HG03558 (cell line): ENCODE results near the gene SLC6A1.

Source experiments
- ATAC-seq: cut with Tn5 transposase; IDR thresholded peaks from one replicate; pipeline ENCODE4 v1.9.1; 2021; ENCODE audit warnings: moderate number of reproducible peaks; ENCODE audit not compliant: unreplicated experiment; ENCODE audit errors: extremely low read depth

Gene SLC6A1

GRCh38 chr3:10988991-10989484 is 3.5 kb upstream of the SLC6A1 start:
- no peak for ATAC-seq

- no peak for ATAC-seq
These were observed 588 bp downstream of the SLC6A1 start for GRCh38 chr3:10992943-10993728.

GRCh38 chr3:10993729-10994065 is 1.1 kb downstream of the SLC6A1 start:
- no peak for ATAC-seq

GRCh38 chr3:10994306-10994705 is 1.8 kb downstream of the SLC6A1 start:
- ATAC-seq: no peak

- ATAC-seq: no peak
These were observed 3.3 kb downstream of the SLC6A1 start for GRCh38 chr3:10995871-10996270.

GRCh38 chr3:10996345-10997013 is 3.9 kb downstream of the SLC6A1 start:
- no peak for ATAC-seq

- ATAC-seq: no peak
These were observed 4.6 kb downstream of the SLC6A1 start for GRCh38 chr3:10997196-10997595.

- no peak for ATAC-seq
These were observed 6.0 kb downstream of the SLC6A1 start for GRCh38 chr3:10998542-10998941.

- ATAC-seq: no peak
These were observed 6.9 kb downstream of the SLC6A1 start for GRCh38 chr3:10999221-11000107.

GRCh38 chr3:11000528-11000927 is 8.0 kb downstream of the SLC6A1 start:
- ATAC-seq: no peak

GRCh38 chr3:11001020-11001657 is 8.6 kb downstream of the SLC6A1 start:
- ATAC-seq: no peak

GRCh38 chr3:11001658-11002021 is 9.1 kb downstream of the SLC6A1 start:
- ATAC-seq: no peak

- ATAC-seq: no peak
These were observed 9.8 kb downstream of the SLC6A1 start for GRCh38 chr3:11002371-11002807.

GRCh38 chr3:11004563-11004962 is 12.0 kb downstream of the SLC6A1 start:
- no peak for ATAC-seq

- ATAC-seq: no peak
These were observed 13.2 kb downstream of the SLC6A1 start for GRCh38 chr3:11005686-11006256.

- ATAC-seq: no peak
These were observed 14.7 kb downstream of the SLC6A1 start for GRCh38 chr3:11006986-11007933.

- ATAC-seq: no peak
These were observed 17.4 kb downstream of the SLC6A1 start for GRCh38 chr3:11009898-11010297.

- no peak for ATAC-seq
These were observed 18.0 kb downstream of the SLC6A1 start for GRCh38 chr3:11010426-11011165.
